ENCODE results near the gene DOCK9. TPM values are rescaled to one million over a fixed set of nuclear protein-coding genes. Genes with fewer than 3 reads are reported as not detected.
A peak's percentile ranks its signal among the peaks of the same experiment; 100 is the strongest.

DOCK9 gene
- total RNA-seq, 6 experiments from 2014 or later = 21.8 to 30.5 (median 25.5) TPM

DNA sequence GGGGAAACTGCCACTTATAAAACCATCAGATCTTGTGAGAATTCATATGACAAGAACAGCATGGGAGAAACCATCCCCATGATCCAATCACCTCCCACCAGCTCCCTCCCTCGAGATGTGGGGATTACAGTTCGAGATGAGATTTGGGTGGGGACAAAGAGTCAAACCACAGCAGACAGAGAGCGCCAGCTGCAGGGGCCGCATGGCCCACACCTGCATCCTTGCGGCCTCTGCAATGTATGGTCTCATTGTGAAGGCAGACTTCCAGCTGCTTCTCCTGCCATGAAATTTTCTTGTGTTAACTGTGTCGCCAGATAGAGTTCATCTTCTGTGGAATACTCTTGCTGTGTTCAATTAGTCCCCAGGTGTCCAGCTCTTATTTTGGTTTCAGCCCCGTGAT, 208.1 kb downstream of the DOCK9 start:
- Mint-ChIP-seq H3K4me3 (no peak overlapping the region), H3K9me3 (peaks cover 43% of the 10 kb centered on the region), H3K4me1 (ENCODE audit: low read depth) (no peaks in the 10 kb centered on the region), H3K27ac (no peak overlapping the region), H3K27me3 (ENCODE audit: insufficient read depth) (peaks cover 64% of the 10 kb centered on the region), H3K36me3 (ENCODE audit: low read depth) (peaks cover 27% of the 10 kb centered on the region)
- TF ChIP-seq, protein P1, sequence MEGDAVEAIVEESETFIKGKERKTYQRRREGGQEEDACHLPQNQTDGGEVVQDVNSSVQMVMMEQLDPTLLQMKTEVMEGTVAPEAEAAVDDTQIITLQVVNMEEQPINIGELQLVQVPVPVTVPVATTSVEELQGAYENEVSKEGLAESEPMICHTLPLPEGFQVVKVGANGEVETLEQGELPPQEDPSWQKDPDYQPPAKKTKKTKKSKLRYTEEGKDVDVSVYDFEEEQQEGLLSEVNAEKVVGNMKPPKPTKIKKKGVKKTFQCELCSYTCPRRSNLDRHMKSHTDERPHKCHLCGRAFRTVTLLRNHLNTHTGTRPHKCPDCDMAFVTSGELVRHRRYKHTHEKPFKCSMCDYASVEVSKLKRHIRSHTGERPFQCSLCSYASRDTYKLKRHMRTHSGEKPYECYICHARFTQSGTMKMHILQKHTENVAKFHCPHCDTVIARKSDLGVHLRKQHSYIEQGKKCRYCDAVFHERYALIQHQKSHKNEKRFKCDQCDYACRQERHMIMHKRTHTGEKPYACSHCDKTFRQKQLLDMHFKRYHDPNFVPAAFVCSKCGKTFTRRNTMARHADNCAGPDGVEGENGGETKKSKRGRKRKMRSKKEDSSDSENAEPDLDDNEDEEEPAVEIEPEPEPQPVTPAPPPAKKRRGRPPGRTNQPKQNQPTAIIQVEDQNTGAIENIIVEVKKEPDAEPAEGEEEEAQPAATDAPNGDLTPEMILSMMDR (IDR thresholded peaks at IDR 0.05) = no peak
- no peak for DNase-seq

GRCh38 chr13:98768522-98768921, 209.3 kb downstream of the DOCK9 start:
- TF ChIP-seq, protein P1 (IDR thresholded peaks at IDR 0.05) = no peak
- no peak for DNase-seq
- Mint-ChIP-seq H3K27me3 (ENCODE audit: insufficient read depth) (peaks cover 64% of the 10 kb centered on the region), H3K4me3 (no peak overlapping the region), H3K36me3 (ENCODE audit: low read depth) (peaks cover 32% of the 10 kb centered on the region), H3K4me1 (ENCODE audit: low read depth) (no peaks in the 10 kb centered on the region), H3K27ac (no peak overlapping the region), H3K9me3 (peaks cover 43% of the 10 kb centered on the region)

- Mint-ChIP-seq H3K36me3 (ENCODE audit: low read depth) (peaks cover 32% of the 10 kb centered on the region), H3K4me3 (no peak overlapping the region), H3K9me3 (peaks cover 39% of the 10 kb centered on the region), H3K27me3 (ENCODE audit: insufficient read depth) (peaks cover 55% of the 10 kb centered on the region), H3K4me1 (ENCODE audit: low read depth) (peaks cover 5% of the 10 kb centered on the region), H3K27ac (no peak overlapping the region)
- DNase-seq = no peak
- TF ChIP-seq, protein P1 (IDR thresholded peaks at IDR 0.05) = no peak
These were observed 211.2 kb downstream of the DOCK9 start for GRCh38 chr13:98766697-98767096.

GRCh38 chr13:98765996-98766519, 211.8 kb downstream of the DOCK9 start:
- Mint-ChIP-seq H3K27ac (no peak overlapping the region), H3K27me3 (ENCODE audit: insufficient read depth) (peaks cover 60% of the 10 kb centered on the region), H3K4me3 (no peak overlapping the region), H3K36me3 (ENCODE audit: low read depth) (peaks cover 26% of the 10 kb centered on the region), H3K9me3 (peaks cover 32% of the 10 kb centered on the region), H3K4me1 (ENCODE audit: low read depth) (peaks cover 12% of the 10 kb centered on the region)
- no peak for DNase-seq
- TF ChIP-seq, protein P1 (IDR thresholded peaks at IDR 0.05) = no peak

- Mint-ChIP-seq H3K4me3 (peak overlapping the region; percentile 81), H3K36me3 (ENCODE audit: low read depth) (peaks cover 15% of the 10 kb centered on the region), H3K9me3 (peaks cover 5% of the 10 kb centered on the region; the same call in 1 of the 2 replicates), H3K27ac (no peak overlapping the region), H3K4me1 (ENCODE audit: low read depth) (peaks cover 15% of the 10 kb centered on the region), H3K27me3 (ENCODE audit: insufficient read depth) (peaks cover 30% of the 10 kb centered on the region)
- no peak for DNase-seq
- TF ChIP-seq, protein P1 (IDR thresholded peaks at IDR 0.05) = no peak
These were observed 215.8 kb downstream of the DOCK9 start for GRCh38 chr13:98761986-98762616.

Measured in HFFc6 (cell line).